Gastroesophageal sphincter (tissue), 3 donors: ENCODE measurements around the gene ZC2HC1B.

Experiments used
- POLR2A ChIP-seq, 2 donors: fragments of 450-650 bp; IDR thresholded peaks; one replicate each; pipeline ENCODE4 v1.6.1; 2017; ENCODE audit warnings: antibody characterized with exemption in 2 of 2, mild to moderate bottlenecking in 2 of 2, moderate library complexity in 1 of 2
- TF ChIP-seq, protein P1 (sequence below), 4 experiments: fragments of 200-600 bp in 2 of 4; fragments of 450-650 bp in 2 of 4; sonication (generic) in 1 of 4; IDR thresholded peaks; one replicate each; pipeline ENCODE4 v1.5.1; 2017 to 2019; ENCODE audit warnings: antibody characterized with exemption in 4 of 4, mild to moderate bottlenecking in 2 of 4, moderate library complexity in 2 of 4

- no peak for TF ChIP-seq POLR2A (IDR thresholded peaks at IDR 0.05)
- TF ChIP-seq, protein P1, sequence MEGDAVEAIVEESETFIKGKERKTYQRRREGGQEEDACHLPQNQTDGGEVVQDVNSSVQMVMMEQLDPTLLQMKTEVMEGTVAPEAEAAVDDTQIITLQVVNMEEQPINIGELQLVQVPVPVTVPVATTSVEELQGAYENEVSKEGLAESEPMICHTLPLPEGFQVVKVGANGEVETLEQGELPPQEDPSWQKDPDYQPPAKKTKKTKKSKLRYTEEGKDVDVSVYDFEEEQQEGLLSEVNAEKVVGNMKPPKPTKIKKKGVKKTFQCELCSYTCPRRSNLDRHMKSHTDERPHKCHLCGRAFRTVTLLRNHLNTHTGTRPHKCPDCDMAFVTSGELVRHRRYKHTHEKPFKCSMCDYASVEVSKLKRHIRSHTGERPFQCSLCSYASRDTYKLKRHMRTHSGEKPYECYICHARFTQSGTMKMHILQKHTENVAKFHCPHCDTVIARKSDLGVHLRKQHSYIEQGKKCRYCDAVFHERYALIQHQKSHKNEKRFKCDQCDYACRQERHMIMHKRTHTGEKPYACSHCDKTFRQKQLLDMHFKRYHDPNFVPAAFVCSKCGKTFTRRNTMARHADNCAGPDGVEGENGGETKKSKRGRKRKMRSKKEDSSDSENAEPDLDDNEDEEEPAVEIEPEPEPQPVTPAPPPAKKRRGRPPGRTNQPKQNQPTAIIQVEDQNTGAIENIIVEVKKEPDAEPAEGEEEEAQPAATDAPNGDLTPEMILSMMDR (IDR thresholded peaks at IDR 0.05) = no peak
Observed at GRCh38 chr6:143948208-143948607, 83.9 kb downstream of the ZC2HC1B start.
